WTC11 (cell line): Measurements from ENCODE around the gene PSMB11.

ENCODE experiments used
- CREB1 ChIP-seq: sonication (generic); formaldehyde crosslinking; IDR thresholded peaks from 2 replicates; pipeline ENCODE4 v1.8.0; 2023; ENCODE audit warnings: mild to moderate bottlenecking, missing genetic modification reagents
- CTCF ChIP-seq: fragments of 200-600 bp; IDR thresholded peaks from 2 replicates; pipeline ENCODE4 v1.8.0; 2022; ENCODE audit warnings: antibody characterized with exemption
- IRF1 ChIP-seq: sonication (generic); formaldehyde crosslinking; IDR thresholded peaks from 2 replicates; pipeline ENCODE4 v1.8.0; 2023; ENCODE audit warnings: missing genetic modification reagents
- PRRX2 ChIP-seq: fragments of 250-450 bp; sonication (Bioruptor Pico); IDR thresholded peaks from 2 replicates; pipeline ENCODE4 v1.8.0; 2021; ENCODE audit warnings: mild to moderate bottlenecking
- USF2 ChIP-seq: sonication (generic); formaldehyde crosslinking; IDR thresholded peaks from 2 replicates; pipeline ENCODE4 v1.8.1; 2023; ENCODE audit warnings: mild to moderate bottlenecking, missing genetic modification reagents, moderate library complexity
- ZNF138 ChIP-seq: sonication (generic); formaldehyde crosslinking; conservative IDR thresholded peaks from 2 replicates; pipeline ENCODE4 v1.8.1; 2022; ENCODE audit warnings: mild to moderate bottlenecking, moderate library complexity, missing genetic modification reagents
- ZNF512 ChIP-seq: sonication (generic); formaldehyde crosslinking; IDR thresholded peaks from 2 replicates; pipeline ENCODE4 v1.8.1; 2022; ENCODE audit warnings: missing genetic modification reagents, borderline replicate concordance

- no peak for TF ChIP-seq USF2 (CRISPR knock-in tag)
- no peak for TF ChIP-seq CTCF
- no peak for TF ChIP-seq ZNF512 (CRISPR knock-in tag)
- TF ChIP-seq CREB1 (CRISPR knock-in tag) = no peak
- no peak for TF ChIP-seq ZNF138 (CRISPR knock-in tag)
- TF ChIP-seq PRRX2 = no peak
- no peak for TF ChIP-seq IRF1 (CRISPR knock-in tag)
Measured at GRCh38 chr14:23091294-23092225, 49.5 kb downstream of the PSMB11 start.
